ENCODE data around the gene DNAJC22.

- TF ChIP-seq GATA2 (IDR thresholded peaks at IDR 0.05; ENCODE audit: low read depth, low read length) (no peak), GATA3 (IDR thresholded peaks at IDR 0.05; ENCODE audit: low read depth, low read length) (no peak)
These were observed 18.3 kb downstream of the DNAJC22 start for GRCh38 chr12:49364989-49365388.
